Activated CD4-positive, alpha-beta memory T cell treated with anti-CD3 and anti-CD28 coated beads for 36 hours (primary cell): ENCODE results near the gene NANOS2. TPM values are rescaled to one million over a fixed set of nuclear protein-coding genes. Genes with fewer than 3 reads are reported as not detected.
A peak's percentile ranks its signal among the peaks of the same experiment; 100 is the strongest.

Experiments
- CTCF ChIA-PET: fragments of 350-600 bp; sonication (Branson Sonifier 250); formaldehyde crosslinking; loops from one replicate; lab custom pipeline; 2021; ENCODE audit warnings: antibody characterized with exemption, inconsistent platforms; lab: Charles Lee
- POLR2A ChIA-PET: fragments of 350-600 bp; sonication (Branson Sonifier 250); formaldehyde crosslinking; loops from one replicate; lab custom pipeline; 2021; ENCODE audit warnings: antibody characterized with exemption; lab: Charles Lee
- DNase-seq: peaks from one replicate; pipeline ENCODE4 v3.0.0-alpha.2; 2020
- H3K27ac Mint-ChIP-seq: one replicate; pipeline ENCODE4 v1.8.0; 2021; ENCODE audit warnings: mixed read lengths
- H3K27me3 Mint-ChIP-seq: one replicate; pipeline ENCODE4 v1.8.0; 2021; ENCODE audit warnings: mixed read lengths
- H3K36me3 Mint-ChIP-seq: one replicate; pipeline ENCODE4 v1.8.0; 2021; ENCODE audit warnings: mixed read lengths
- H3K4me1 Mint-ChIP-seq: one replicate; pipeline ENCODE4 v1.8.0; 2021; ENCODE audit warnings: low read depth, mixed read lengths
- H3K4me3 Mint-ChIP-seq: one replicate; pipeline ENCODE4 v1.8.0; 2021; ENCODE audit warnings: mild to moderate bottlenecking, mixed read lengths
- H3K9me3 Mint-ChIP-seq: one replicate; pipeline ENCODE4 v1.8.0; 2021; ENCODE audit warnings: mixed read lengths
- intact Hi-C: fragments of 100-400 bp; cut with micrococcal nuclease; formaldehyde crosslinking; loops from one replicate; pipeline ENCODE4 v1.15.1; 2023
- total RNA-seq, 2 experiments: library from RNA; stranded (reverse); gene quantifications; one replicate each; pipeline ENCODE4 v1.2.3, GENCODE V29; 2021

NANOS2 gene
- total RNA-seq, 2 experiments from 2014 or later, result not detected

DNA sequence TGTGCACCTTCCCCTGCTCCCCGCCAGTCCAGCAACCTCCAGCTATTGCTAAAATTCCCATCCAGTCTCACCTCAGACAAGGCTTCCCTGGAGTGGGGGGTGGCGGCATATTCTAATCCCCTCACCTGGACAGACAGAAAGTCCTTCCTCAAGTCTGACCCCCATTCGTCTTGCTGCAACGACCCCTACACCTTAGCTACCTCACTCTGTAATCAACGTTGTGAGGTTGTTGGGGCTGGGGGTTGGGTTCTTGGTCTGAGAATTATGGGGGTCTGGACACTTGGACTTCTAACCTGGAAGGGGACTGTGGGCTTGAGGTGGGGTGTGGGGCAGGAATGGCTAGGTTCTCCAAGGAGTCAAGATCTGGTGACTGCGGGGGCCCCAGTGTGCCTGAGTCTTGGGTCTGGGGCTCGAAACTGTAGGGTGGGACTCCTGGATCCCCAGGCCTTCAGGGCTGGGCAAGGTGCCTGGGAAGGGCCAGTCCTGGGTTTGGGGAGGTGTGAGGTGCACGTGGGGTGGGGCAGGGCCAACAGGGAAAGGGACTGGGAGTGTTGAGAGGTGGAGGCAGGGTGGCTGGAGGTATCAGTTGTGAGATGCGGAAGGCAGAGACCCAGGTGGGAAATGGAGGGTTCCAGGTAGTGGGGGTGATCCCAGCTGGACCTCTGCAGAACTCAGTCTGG is 49.2 kb downstream of the NANOS2 start:
- Mint-ChIP-seq H3K4me1 (peaks cover 19% of the 10 kb centered on the region), H3K9me3 (no peaks in the 10 kb centered on the region), H3K27me3 (peaks cover 20% of the 10 kb centered on the region), H3K27ac (no peak overlapping the region), H3K36me3 (peaks cover 9% of the 10 kb centered on the region), H3K4me3 (peak overlapping the region; percentile 40)
- intact Hi-C loops, result loop anchor here (10.0 kb wide), 1 partner anchor 281 kb away; the partner anchor contains the start of gene OPA3
- POLR2A ChIA-PET, result interaction anchor here (2.6 kb wide), 1 partner anchor 17 kb away, joined by 7 read pairs; no protein-coding TSS in a partner anchor
- CTCF ChIA-PET, result interaction anchor here (2.0 to 4.0 kb wide), 4 partner anchors 14 to 151 kb away, joined by 7 to 106 read pairs (median 10); partner anchors contain the start of gene IRF2BP1
- DNase-seq, result no peak

DNA sequence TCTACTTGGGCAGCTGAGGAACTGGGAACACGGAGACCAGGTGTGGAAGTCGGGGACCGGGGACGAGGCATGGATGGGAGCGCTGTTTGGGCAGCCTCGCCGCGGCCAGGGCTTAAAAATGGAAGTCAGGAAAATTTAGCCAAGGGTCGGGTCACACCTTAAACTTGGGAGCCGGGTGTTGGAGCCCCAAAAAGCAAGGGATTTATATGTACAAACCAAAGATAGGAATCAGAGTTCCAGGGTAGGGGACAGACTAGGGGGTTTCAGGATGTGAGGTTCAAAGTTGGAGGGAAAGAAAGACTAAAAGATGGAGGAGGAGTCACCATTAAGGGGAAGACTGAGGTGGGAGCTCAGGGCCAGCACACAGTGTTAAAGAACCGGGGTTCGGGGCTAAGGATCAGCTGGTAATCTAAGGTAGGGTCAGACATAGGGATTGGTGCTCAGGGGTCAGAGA is 49.9 kb downstream of the NANOS2 start:
- H3K27me3 Mint-ChIP-seq, result peaks cover 20% of the 10 kb centered on the region
- H3K4me3 Mint-ChIP-seq, result peak overlapping the region; percentile 40
- no peak overlapping the region for H3K27ac Mint-ChIP-seq
- H3K9me3 Mint-ChIP-seq, result no peaks in the 10 kb centered on the region
- POLR2A ChIA-PET, result interaction anchor here (1.8 to 2.8 kb wide), 3 partner anchors 18 to 38 kb away, joined by 7 to 16 read pairs (median 10); partner anchors contain the start of genes IRF2BP1 and MYPOP
- peaks cover 19% of the 10 kb centered on the region for H3K4me1 Mint-ChIP-seq
- no peak for DNase-seq
- intact Hi-C loops, result loop anchor here (5.0 to 10.0 kb wide), 3 partner anchors 47 to 367 kb away; partner anchors contain the start of genes OPA3, PPM1N, RSPH6A and RTN2
- CTCF ChIA-PET, result interaction anchor here (0.5 to 4.0 kb wide), 9 partner anchors 13 to 152 kb away, joined by 3 to 106 read pairs (median 7); partner anchors contain the start of genes CCDC61, IRF2BP1, MYPOP and SIX5
- H3K36me3 Mint-ChIP-seq, result peaks cover 9% of the 10 kb centered on the region

DNA sequence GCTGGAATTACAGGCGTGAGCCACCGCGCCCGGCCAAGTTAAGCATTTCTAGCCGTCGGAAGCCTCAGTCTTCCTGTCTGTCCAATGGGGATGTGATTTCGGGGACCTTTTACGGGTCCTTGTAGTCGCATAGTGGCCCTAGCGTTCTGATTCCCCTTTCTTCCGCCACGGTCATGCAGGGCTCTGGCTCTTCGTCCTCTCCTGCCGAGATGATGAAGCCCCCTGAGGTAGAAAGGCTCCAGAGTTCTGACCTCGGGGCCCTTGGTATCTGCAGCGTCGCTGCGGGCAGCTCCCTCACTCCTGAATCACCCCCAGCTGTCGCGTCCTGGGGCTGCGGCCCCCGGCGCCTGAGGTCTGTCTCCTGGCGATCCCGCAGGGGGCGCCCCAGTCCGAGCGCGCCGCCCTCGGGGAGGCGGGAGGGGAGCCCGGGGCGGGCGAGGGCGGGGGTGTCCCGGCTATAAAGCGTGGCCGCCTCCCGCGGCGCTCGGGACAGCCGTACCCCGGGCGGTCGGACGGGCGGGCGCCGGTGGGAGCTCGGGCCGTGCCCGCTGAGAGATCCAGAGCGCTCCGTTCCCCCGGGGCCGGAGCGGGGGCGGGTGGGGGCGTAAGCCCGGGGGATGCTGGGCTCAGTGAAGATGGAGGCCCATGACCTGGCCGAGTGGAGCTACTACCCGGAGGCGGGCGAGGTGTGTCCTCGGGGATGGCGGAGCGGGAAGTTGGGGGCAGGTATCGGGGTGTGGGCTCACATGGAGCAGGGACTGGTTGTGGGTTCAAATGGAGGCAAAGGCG is 50.5 kb downstream of the NANOS2 start, which contains the start of gene FOXA3:
TSS of gene FOXA3 (plus strand) at position 487 of the 789 bp plus-strand sequence. CDS start at position 618, 131 bp downstream.
- POLR2A ChIA-PET, result interaction anchor here (0.6 to 2.8 kb wide), 9 partner anchors 12 to 153 kb away, joined by 3 to 16 read pairs (median 3); partner anchors contain the start of genes DMWD, IRF2BP1 and MYPOP
- CTCF ChIA-PET, result interaction anchor here (0.5 to 4.0 kb wide), 19 partner anchors 10 to 425 kb away, joined by 3 to 106 read pairs (median 4); partner anchors contain the start of genes CCDC61, FBXO46, IRF2BP1 and MYPOP
- peaks cover 19% of the 10 kb centered on the region for H3K4me1 Mint-ChIP-seq
- H3K27me3 Mint-ChIP-seq, result peaks cover 20% of the 10 kb centered on the region
- intact Hi-C loops, result loop anchor here (1.0 to 10.0 kb wide), 11 partner anchors 12 to 367 kb away; partner anchors contain the start of genes CCDC61, DMWD, IRF2BP1 and MYPOP
- peak within 1 kb of the TSS; percentile 93 for H3K27ac Mint-ChIP-seq
- peak within 1 kb of the TSS; percentile 94 for H3K4me3 Mint-ChIP-seq
- no peaks in the 10 kb centered on the region for H3K9me3 Mint-ChIP-seq
- DNase-seq, result peak; percentile 79
- peaks cover 12% of the 10 kb centered on the region for H3K36me3 Mint-ChIP-seq

DNA sequence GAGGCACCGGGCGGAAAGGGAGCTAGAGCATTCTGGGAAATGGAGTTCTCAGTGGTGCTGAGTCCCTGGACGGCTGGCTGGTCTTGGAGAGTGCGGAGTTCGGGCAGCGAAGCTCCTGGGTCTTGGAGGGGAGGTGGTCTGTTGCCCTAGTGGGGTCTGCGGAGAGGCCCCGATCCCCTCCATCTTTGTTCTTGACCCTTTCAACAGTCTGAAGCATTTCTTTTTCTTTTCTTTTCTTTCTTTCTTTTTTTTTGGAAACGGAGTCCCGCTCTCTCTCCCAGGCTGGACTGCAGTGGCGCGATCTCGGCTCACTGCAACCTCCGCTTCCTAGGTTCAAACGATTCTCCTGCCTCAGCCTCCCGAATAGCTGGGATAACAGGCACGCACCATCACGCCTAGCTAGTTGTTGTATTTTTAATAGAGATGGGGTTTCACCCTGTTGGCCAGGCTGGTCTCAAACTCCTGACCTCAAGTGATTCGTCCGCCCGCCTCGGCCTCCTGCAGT is 51.2 kb downstream of the NANOS2 start:
- Mint-ChIP-seq H3K27ac (peak overlapping the region; percentile 93), H3K4me3 (peak overlapping the region; percentile 94), H3K4me1 (peaks cover 19% of the 10 kb centered on the region), H3K9me3 (no peaks in the 10 kb centered on the region), H3K27me3 (peaks cover 20% of the 10 kb centered on the region), H3K36me3 (peaks cover 12% of the 10 kb centered on the region)
- CTCF ChIA-PET, result interaction anchor here (0.8 to 4.0 kb wide), 21 partner anchors 10 to 424 kb away, joined by 3 to 106 read pairs (median 4); partner anchors contain the start of genes CCDC61, FBXO46, IRF2BP1 and MYPOP
- peak; percentile 12 for DNase-seq
- intact Hi-C loops, result loop anchor here (1.0 to 10.0 kb wide), 11 partner anchors 13 to 366 kb away; partner anchors contain the start of genes CCDC61, DMWD, IRF2BP1 and MYPOP
- POLR2A ChIA-PET, result interaction anchor here (0.6 to 2.8 kb wide), 9 partner anchors 13 to 153 kb away, joined by 3 to 16 read pairs (median 3); partner anchors contain the start of genes DMWD, IRF2BP1 and MYPOP

Other genes starting within 250 kb of the NANOS2 start
- 1 to 10 TPM; 6.6 to 8.3 TPM for gene GIPR, start 246.6 kb downstream of the NANOS2 start, total RNA-seq
- 100 to 1,000 TPM; 789 TPM for gene SNRPD2, start 222.8 kb downstream of the NANOS2 start, total RNA-seq
- gene QPCTL, start 222.1 kb downstream of the NANOS2 start, total RNA-seq, result 10 to 100 TPM; 13.8 to 16.8 TPM
- gene FBXO46, start 183.9 kb downstream of the NANOS2 start, total RNA-seq, result 10 to 100 TPM; 26.1 to 29.4 TPM
- not detected for gene MEIOSIN, start 181.3 kb downstream of the NANOS2 start, total RNA-seq
- 1 to 10 TPM; 2.3 to 2.4 TPM for gene SIX5, start 145.5 kb downstream of the NANOS2 start, total RNA-seq
- 10 to 100 TPM; 10.7 to 11.0 TPM for gene DMPK, start 132.3 kb downstream of the NANOS2 start, total RNA-seq
- gene DMWD, start 121.9 kb downstream of the NANOS2 start, total RNA-seq, result 10 to 100 TPM; 43.1 to 45.8 TPM
- gene RSPH6A, start 99.5 kb downstream of the NANOS2 start, total RNA-seq, result under 1 TPM; 0.12 to 0.19 TPM
- gene SYMPK, start 51.6 kb downstream of the NANOS2 start, total RNA-seq, result 10 to 100 TPM; 87.8 to 91.6 TPM
- gene FOXA3, start 50.5 kb downstream of the NANOS2 start, total RNA-seq, result under 1 TPM; 0.29 to 0.48 TPM
- 10 to 100 TPM; 14.2 to 14.7 TPM for gene IRF2BP1, start 28.6 kb downstream of the NANOS2 start, total RNA-seq
- gene MYPOP, start 12.2 kb downstream of the NANOS2 start, total RNA-seq, result 1 to 10 TPM; 6.8 to 6.9 TPM
- not detected for gene NOVA2, start 59.1 kb upstream of the NANOS2 start, total RNA-seq
- 10 to 100 TPM; 28.4 to 30.5 TPM for gene CCDC61, start 80.7 kb upstream of the NANOS2 start, total RNA-seq
- not detected for gene PGLYRP1, start 108.3 kb upstream of the NANOS2 start, total RNA-seq
- gene IGFL4, start 126.2 kb upstream of the NANOS2 start, total RNA-seq, result not detected
- not detected for gene IGFL3, start 209.9 kb upstream of the NANOS2 start, total RNA-seq
- gene IGFL2, start 233.5 kb upstream of the NANOS2 start, total RNA-seq, result not detected